ENCODE data around the gene GUCY2F. TPM values are rescaled to one million over a fixed set of nuclear protein-coding genes. Genes with fewer than 3 reads are reported as not detected.
A peak's percentile ranks its signal among the peaks of the same experiment; 100 is the strongest.

Gene GUCY2F
- total RNA-seq, 1 donor from 2014 or later = not detected

- DNase-seq = no peak
Measured at GRCh38 chrX:109392895-109393294, 89.0 kb downstream of the GUCY2F start.

- no peak for DNase-seq
Measured at GRCh38 chrX:109390556-109390955, 91.3 kb downstream of the GUCY2F start.

GRCh38 chrX:109389917-109390316, 92.0 kb downstream of the GUCY2F start:
- no peak for DNase-seq

GRCh38 chrX:109384699-109385098, 97.2 kb downstream of the GUCY2F start:
- peak; percentile 62 for DNase-seq

GRCh38 chrX:109382332-109382731, 99.6 kb downstream of the GUCY2F start:
- DNase-seq = no peak

GRCh38 chrX:109378281-109378680, 103.6 kb downstream of the GUCY2F start:
- DNase-seq = no peak

GRCh38 chrX:109374262-109374960, 107.5 kb downstream of the GUCY2F start:
- peak; percentile 58 for DNase-seq

GRCh38 chrX:109373468-109373867, 108.4 kb downstream of the GUCY2F start:
- DNase-seq = no peak

GRCh38 chrX:109372716-109373115, 109.2 kb downstream of the GUCY2F start:
- DNase-seq = no peak

GRCh38 chrX:109372291-109372690, 109.6 kb downstream of the GUCY2F start:
- no peak for DNase-seq

GRCh38 chrX:109362101-109362500, 119.8 kb downstream of the GUCY2F start:
- no peak for DNase-seq

GRCh38 chrX:109360301-109360700, 121.6 kb downstream of the GUCY2F start:
- no peak for DNase-seq

GRCh38 chrX:109357706-109358105, 124.2 kb downstream of the GUCY2F start:
- DNase-seq = no peak

GRCh38 chrX:109356684-109357083, 125.2 kb downstream of the GUCY2F start:
- DNase-seq = no peak

GRCh38 chrX:109352066-109352588, 129.8 kb downstream of the GUCY2F start:
- no peak for DNase-seq

- DNase-seq = no peak
Measured at GRCh38 chrX:109351557-109351956, 130.3 kb downstream of the GUCY2F start.

GRCh38 chrX:109350551-109350950, 131.3 kb downstream of the GUCY2F start:
- DNase-seq = no peak

GRCh38 chrX:109350051-109350450, 131.8 kb downstream of the GUCY2F start:
- no peak for DNase-seq

- DNase-seq = peak; percentile 80
Measured at GRCh38 chrX:109347632-109348031, 134.3 kb downstream of the GUCY2F start.

- DNase-seq = no peak
Measured at GRCh38 chrX:109346491-109346890, 135.4 kb downstream of the GUCY2F start.

GRCh38 chrX:109345856-109346255, 136.0 kb downstream of the GUCY2F start:
- DNase-seq = peak; percentile 57

GRCh38 chrX:109344678-109345077, 137.2 kb downstream of the GUCY2F start:
- DNase-seq = peak; percentile 52

GRCh38 chrX:109344101-109344500, 137.8 kb downstream of the GUCY2F start:
- no peak for DNase-seq

GRCh38 chrX:109343671-109344070, 138.2 kb downstream of the GUCY2F start:
- peak; percentile 58 for DNase-seq

- DNase-seq = no peak
Measured at GRCh38 chrX:109336141-109336540, 145.7 kb downstream of the GUCY2F start.
